IMR-90 (cell line): Measurements from ENCODE around the gene CHP1. TPM values are rescaled to one million over a fixed set of nuclear protein-coding genes. Genes with fewer than 3 reads are reported as not detected.

ENCODE experiments used
- ATAC-seq: fragments of 200-7000 bp; cut with Tn5 transposase; 2 replicates; pipeline ENCODE4 v1.9.1; 2020; ENCODE audit warnings: low read depth, mild to moderate bottlenecking, moderate library complexity
- BruUV-seq: library from RNA; stranded (reverse); fragments of 400-500 nt; replicated peaks from 2 replicates; lab custom pipeline; 2021; lab: Mats Ljungman, UMichigan
- CTCF ChIA-PET: fragments of 300-600 bp; formaldehyde crosslinking; extraction: SDS; loops from one replicate; lab custom pipeline; 2021; ENCODE audit warnings: antibody characterized with exemption; lab: Yijun Ruan, JAX
- POLR2A ChIA-PET: fragments of 300-600 bp; sonication (Branson Sonifier 250); formaldehyde crosslinking; loops from one replicate; lab custom pipeline; 2022; ENCODE audit warnings: antibody characterized with exemption; ENCODE audit not compliant: unreplicated experiment; lab: Charles Lee
- DNase-seq: peaks from one replicate; pipeline ENCODE4 v3.0.0; 2013
- H2AFZ ChIP-seq: replicated peaks from 2 replicates; pipeline ENCODE3; 2013; ENCODE audit warnings: low read length, mild to moderate bottlenecking; ENCODE audit not compliant: poor library complexity
- H2AK5ac ChIP-seq: 2 replicates; pipeline ENCODE4 v1.6.1; 2013; ENCODE audit warnings: low read depth, low read length, inconsistent platforms
- H2AK9ac ChIP-seq: replicated peaks from 2 replicates; pipeline ENCODE3; 2013; ENCODE audit warnings: mild to moderate bottlenecking, low read depth, low read length, moderate library complexity; ENCODE audit not compliant: poor library complexity
- H2BK120ac ChIP-seq: 2 replicates; pipeline ENCODE4 v1.6.1; 2013; ENCODE audit warnings: low read depth, low read length, inconsistent platforms
- H2BK15ac ChIP-seq: 3 replicates; pipeline ENCODE4 v1.6.1; 2013; ENCODE audit warnings: low read depth, low read length, inconsistent platforms
- H2BK20ac ChIP-seq: 2 replicates; pipeline ENCODE4 v1.6.1; 2013; ENCODE audit warnings: low read depth, mild to moderate bottlenecking, inconsistent platforms, low read length, moderate library complexity
- H2BK5ac ChIP-seq: 2 replicates; pipeline ENCODE4 v1.6.1; 2013; ENCODE audit warnings: mild to moderate bottlenecking, low read depth, low read length, inconsistent platforms; ENCODE audit not compliant: poor library complexity, severe bottlenecking
- H3K14ac ChIP-seq: replicated peaks from 2 replicates; pipeline ENCODE4 v1.6.1; 2013; ENCODE audit warnings: low read depth, low read length, inconsistent platforms
- H3K18ac ChIP-seq: 2 replicates; pipeline ENCODE4 v1.6.1; 2013; ENCODE audit warnings: low read depth, low read length, control low read depth
- H3K23ac ChIP-seq: 2 replicates; pipeline ENCODE4 v1.6.1; 2013; ENCODE audit warnings: low read depth, low read length, inconsistent platforms
- H3K27ac ChIP-seq: 2 replicates; pipeline ENCODE4 v1.5.1; 2013; ENCODE audit warnings: mild to moderate bottlenecking, control low read depth, low read length; ENCODE audit not compliant: insufficient read depth
- H3K27me3 ChIP-seq: 2 replicates; pipeline ENCODE4 v1.6.1; 2013; ENCODE audit warnings: low read length; ENCODE audit not compliant: control insufficient read depth, insufficient read depth
- H3K36me3 ChIP-seq: 2 replicates; pipeline ENCODE4 v1.6.1; 2013; ENCODE audit warnings: low read length, mixed read lengths; ENCODE audit not compliant: control insufficient read depth, insufficient read depth
- H3K4ac ChIP-seq: 2 replicates; pipeline ENCODE4 v1.6.1; 2013; ENCODE audit warnings: low read depth, low read length, inconsistent platforms
- H3K4me1 ChIP-seq: 2 replicates; pipeline ENCODE4 v1.6.1; 2013; ENCODE audit warnings: low read length, mixed read lengths; ENCODE audit not compliant: control insufficient read depth, insufficient read depth
- H3K4me2 ChIP-seq: 2 replicates; pipeline ENCODE4 v1.6.1; 2013; ENCODE audit warnings: low read depth, mild to moderate bottlenecking, control low read depth, low read length, moderate library complexity
- H3K4me3 ChIP-seq: 2 replicates; pipeline ENCODE4 v1.5.1; 2013; ENCODE audit warnings: low read depth, mild to moderate bottlenecking, control low read depth, low read length, moderate library complexity; ENCODE audit not compliant: insufficient read depth
- H3K56ac ChIP-seq: 2 replicates; pipeline ENCODE4 v1.6.1; 2013; ENCODE audit warnings: low read length, inconsistent platforms; ENCODE audit not compliant: insufficient read depth; ENCODE audit errors: extremely low read depth
- H3K79me1 ChIP-seq, 2 experiments: 2 replicates each; pipeline ENCODE4 v1.6.1; 2013; ENCODE audit warnings: low read length in 2 of 2, inconsistent platforms in 1 of 2, low read depth in 1 of 2
- H3K9ac ChIP-seq: 2 replicates; pipeline ENCODE4 v1.6.1; 2013; ENCODE audit warnings: low read depth, low read length, control low read depth
- H3K9me1 ChIP-seq: 2 replicates; pipeline ENCODE4 v1.6.1; 2013; ENCODE audit warnings: low read length, inconsistent platforms; ENCODE audit not compliant: insufficient read depth
- H3K9me3 ChIP-seq: 2 replicates; pipeline ENCODE4 v1.6.1; 2013; ENCODE audit warnings: low read length; ENCODE audit not compliant: control insufficient read depth, insufficient read depth
- H4K20me1 ChIP-seq: 2 replicates; pipeline ENCODE4 v1.6.1; 2013; ENCODE audit warnings: low read length, inconsistent platforms; ENCODE audit not compliant: insufficient read depth
- H4K5ac ChIP-seq: 2 replicates; pipeline ENCODE4 v1.6.1; 2013; ENCODE audit warnings: mild to moderate bottlenecking, low read depth, low read length, control low read depth
- H4K8ac ChIP-seq, 2 experiments: 2 replicates each; pipeline ENCODE4 v1.6.1; 2013; ENCODE audit warnings: low read depth in 2 of 2, low read length in 2 of 2, control low read depth in 1 of 2, inconsistent platforms in 1 of 2
- H4K91ac ChIP-seq: 2 replicates; pipeline ENCODE4 v1.6.1; 2013; ENCODE audit warnings: low read depth, low read length, inconsistent platforms; ENCODE audit not compliant: insufficient read depth
- BHLHE40 ChIP-seq: fragments of 150-350 bp; IDR thresholded peaks from 2 replicates; pipeline ENCODE4 v1.6.1; 2016; ENCODE audit warnings: mild to moderate bottlenecking, low read depth, low read length
- CEBPB ChIP-seq: IDR thresholded peaks from 2 replicates; pipeline ENCODE4 v1.6.1; 2012; ENCODE audit warnings: low read depth, low read length, improper control_type of control experiment
- CHD1 ChIP-seq: IDR thresholded peaks from 2 replicates; pipeline ENCODE4 v1.6.1; 2012; ENCODE audit warnings: low read depth, low read length, improper control_type of control experiment
- CTCF ChIP-seq: conservative IDR thresholded peaks from 2 replicates; pipeline ENCODE4 v1.5.1; 2012; ENCODE audit warnings: mild to moderate bottlenecking, low read depth, low read length, improper control_type of control experiment
- FOS ChIP-seq: fragments of 150-350 bp; IDR thresholded peaks from 2 replicates; pipeline ENCODE4 v1.6.1; 2016; ENCODE audit warnings: low read depth, low read length
- MAFK ChIP-seq: IDR thresholded peaks from 2 replicates; pipeline ENCODE4 v1.6.1; 2012; ENCODE audit warnings: low read depth, low read length, improper control_type of control experiment
- MAZ ChIP-seq: IDR thresholded peaks from 2 replicates; pipeline ENCODE4 v1.6.1; 2012; ENCODE audit warnings: low read depth, mild to moderate bottlenecking, low read length, improper control_type of control experiment, moderate library complexity, borderline replicate concordance
- MXI1 ChIP-seq: IDR thresholded peaks from 2 replicates; pipeline ENCODE4 v1.6.1; 2012; ENCODE audit warnings: low read depth, mild to moderate bottlenecking, low read length, moderate library complexity, borderline replicate concordance
- NFE2L2 ChIP-seq: fragments of 150-350 bp; IDR thresholded peaks from 2 replicates; pipeline ENCODE4 v1.6.1; 2016; ENCODE audit warnings: low read depth, mild to moderate bottlenecking, low read length
- POLR2A ChIP-seq: IDR thresholded peaks from 2 replicates; pipeline ENCODE4 v1.6.1; 2012; ENCODE audit warnings: mild to moderate bottlenecking, low read depth, low read length
- RAD21 ChIP-seq: IDR thresholded peaks from 2 replicates; pipeline ENCODE4 v1.6.1; 2012; ENCODE audit warnings: low read length, improper control_type of control experiment
- RCOR1 ChIP-seq: IDR thresholded peaks from 2 replicates; pipeline ENCODE4 v1.6.1; 2012; ENCODE audit warnings: mild to moderate bottlenecking, low read length, improper control_type of control experiment; ENCODE audit not compliant: insufficient replicate concordance
- RFX5 ChIP-seq: IDR thresholded peaks from 2 replicates; pipeline ENCODE4 v1.8.0; 2012; ENCODE audit warnings: low read depth, mild to moderate bottlenecking, low read length, moderate library complexity
- SMC3 ChIP-seq: fragments of 150-350 bp; IDR thresholded peaks from 2 replicates; pipeline ENCODE4 v1.6.1; 2016; ENCODE audit warnings: low read depth, mild to moderate bottlenecking, antibody characterized with exemption, low read length, moderate library complexity
- USF2 ChIP-seq: fragments of 150-350 bp; IDR thresholded peaks from 2 replicates; pipeline ENCODE4 v1.6.1; 2017; ENCODE audit warnings: mild to moderate bottlenecking, antibody characterized with exemption, low read length, low read depth
- WGBS, 2 experiments: methylation state at CpG; one replicate each; pipeline versions ENCODE4 v1.1.5 to v1.1.7; 2013; ENCODE audit warnings: missing lambda C conversion rate in 2 of 2; ENCODE audit not compliant: insufficient read length in 1 of 2; ENCODE audit errors: extremely low coverage in 2 of 2; 5-methylcytosine and 5-hydroxymethylcytosine counted together
- dilution Hi-C: fragments of 300-500 bp; cut with HindIII; formaldehyde crosslinking; loops from one replicate; pipeline ENCODE4 v1.14.3; 2018; ENCODE audit warnings: low sequenced_read_pairs; ENCODE audit not compliant: unreplicated experiment
- in situ Hi-C: fragments of 300-500 bp; cut with MboI; formaldehyde crosslinking; loops from 3 replicates; pipeline ENCODE4 v1.14.3; 2019; ENCODE audit warnings: low sequenced_read_pairs, inconsistent platforms, mixed read lengths
- intact Hi-C: fragments of 100-400 bp; cut with micrococcal nuclease; formaldehyde crosslinking; loops from 2 replicates; pipeline ENCODE4 v1.10.0; 2022
- polyA plus RNA-seq, 3 experiments: library from polyadenylated mRNA; depleted of rRNA; stranded (reverse); fragments of >200 nt; gene quantifications; 2 replicates each; pipeline ENCODE4 v1.2.3, GENCODE V29; 2012; ENCODE audit warnings: low replicate concordance in 1 of 3
- total RNA-seq: library from RNA; depleted of rRNA; stranded (reverse); fragments of >200 nt; gene quantifications from 2 replicates; pipeline ENCODE4 v1.2.3, GENCODE V29; 2012
- TF ChIP-seq, protein P1 (sequence below): fragments of 150-350 bp; IDR thresholded peaks from 2 replicates; pipeline ENCODE4 v1.6.1; 2016; ENCODE audit warnings: low read depth, mild to moderate bottlenecking, low read length, moderate library complexity, borderline replicate concordance

The CHP1 gene
- total and polyA plus RNA-seq, 2 of the 4 experiments (the other 2 are of a cell fraction) = 39.2 to 96.1 TPM

DNA sequence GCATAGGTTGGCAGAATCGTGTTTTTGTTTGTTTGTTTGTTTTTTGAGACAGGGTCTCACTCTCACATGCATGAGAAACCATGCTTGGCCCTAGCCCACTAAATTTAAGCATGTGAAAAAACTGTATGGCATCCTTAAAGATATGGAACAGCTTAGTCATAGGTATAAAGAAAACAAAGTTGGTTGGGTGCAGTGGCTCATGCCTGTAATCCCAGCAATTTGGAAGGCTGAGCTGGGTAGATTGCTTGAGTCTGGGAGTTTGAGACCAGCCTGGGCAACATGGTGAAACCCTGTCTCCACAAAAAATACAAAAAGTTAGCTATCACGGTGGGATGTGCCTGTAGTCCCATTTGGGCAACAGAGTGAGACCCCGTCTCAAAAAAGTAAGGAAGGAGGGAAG lies 25.8 kb upstream of the CHP1 start:
- WGBS, 2 experiments = no CpG with 5 or more reads among the region's 3 CpGs
- TF ChIP-seq CHD1 (no peak), FOS (no peak), MAZ (no peak), RCOR1 (no peak), POLR2A (no peak), USF2 (no peak), CEBPB (no peak), CTCF (no peak), RFX5 (no peak), MAFK (no peak), NFE2L2 (no peak), SMC3 (no peak), BHLHE40 (no peak), RAD21 (no peak), MXI1 (no peak)
- TF ChIP-seq, protein P1, sequence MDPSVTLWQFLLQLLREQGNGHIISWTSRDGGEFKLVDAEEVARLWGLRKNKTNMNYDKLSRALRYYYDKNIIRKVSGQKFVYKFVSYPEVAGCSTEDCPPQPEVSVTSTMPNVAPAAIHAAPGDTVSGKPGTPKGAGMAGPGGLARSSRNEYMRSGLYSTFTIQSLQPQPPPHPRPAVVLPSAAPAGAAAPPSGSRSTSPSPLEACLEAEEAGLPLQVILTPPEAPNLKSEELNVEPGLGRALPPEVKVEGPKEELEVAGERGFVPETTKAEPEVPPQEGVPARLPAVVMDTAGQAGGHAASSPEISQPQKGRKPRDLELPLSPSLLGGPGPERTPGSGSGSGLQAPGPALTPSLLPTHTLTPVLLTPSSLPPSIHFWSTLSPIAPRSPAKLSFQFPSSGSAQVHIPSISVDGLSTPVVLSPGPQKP = no peak
- no peaks in the 10 kb centered on the region for H3K36me3 ChIP-seq

More for the DNA sequence above, 25.8 kb upstream of the CHP1 start:
- Histone ChIP-seq H3K56ac (no peak overlapping the region), H2AFZ (no peak overlapping the region), H4K91ac (no peak overlapping the region), H3K4ac (no peak overlapping the region), H2BK120ac (no peak overlapping the region), H4K20me1 (no peaks in the 10 kb centered on the region), H3K9me3 (no peaks in the 10 kb centered on the region), H2BK20ac (no peak overlapping the region), H2BK5ac (no peak overlapping the region), H4K5ac (no peak overlapping the region), H3K23ac (no peak overlapping the region), H3K27ac (no peak overlapping the region), H3K4me3 (no peak overlapping the region), H4K8ac (no peak overlapping the region), H3K18ac (no peak overlapping the region), H3K79me1 (no peaks in the 10 kb centered on the region), H2AK9ac (no peak overlapping the region), H3K27me3 (peaks cover 7% of the 10 kb centered on the region), H3K4me2 (no peak overlapping the region), H2BK15ac (no peak overlapping the region), H3K14ac (no peak overlapping the region), H3K9me1 (no peaks in the 10 kb centered on the region), H3K9ac (no peak overlapping the region), H2AK5ac (no peak overlapping the region), H3K4me1 (no peaks in the 10 kb centered on the region; the same call in 1 of the 2 replicates)
- ATAC-seq (peak; percentile 64), DNase-seq (peak; percentile 48)
- dilution Hi-C loops = no loop called here
- POLR2A ChIA-PET = no interaction called here
- intact Hi-C loops = no loop called here
- BruUV-seq = no TSS peak
- CTCF ChIA-PET = interaction anchor here (0.6 kb wide), 1 partner anchor 170 kb away, joined by 3 read pairs; no protein-coding TSS in a partner anchor
- in situ Hi-C loops = no loop called here
